Fibroblast of villous mesenchyme (primary cell): ENCODE measurements around the gene GON7. TPM values are rescaled to one million over a fixed set of nuclear protein-coding genes. Genes with fewer than 3 reads are reported as not detected.

Experiments used
- DNase-seq: peaks from one replicate; pipeline ENCODE4 v3.0.0-alpha.2; 2010; ENCODE audit warnings: low read depth
- H3K4me3 ChIP-seq: 2 replicates; pipeline ENCODE4 v1.5.1; 2011; ENCODE audit warnings: low read depth, mild to moderate bottlenecking, low read length
- CTCF ChIP-seq: IDR thresholded peaks from 2 replicates; pipeline ENCODE4 v1.5.1; 2012; ENCODE audit warnings: low read depth, mild to moderate bottlenecking, low read length; ENCODE audit not compliant: insufficient read depth
- total RNA-seq: library from RNA; depleted of rRNA; stranded (reverse); fragments of >200 nt; gene quantifications from 2 replicates; pipeline ENCODE4 v1.2.3, GENCODE V29; 2012

Gene GON7
- total RNA-seq, 1 donor = 11.7 TPM

- DNase-seq = no peak
- no peak for TF ChIP-seq CTCF
These were observed 53.7 kb downstream of the GON7 start for GRCh38 chr14:93153121-93153520.

More at GRCh38 chr14:93153121-93153520, 53.7 kb downstream of the GON7 start:
- H3K4me3 ChIP-seq = no peak overlapping the region

Other genes with a start within 250 kb of the GON7 start
- gene ITPK1, start 91.1 kb downstream of the GON7 start, total RNA-seq = 11.6 and 15.5 TPM in 2 replicates
- gene MOAP1, start 22.2 kb downstream of the GON7 start, total RNA-seq = 10.0 and 14.7 TPM in 2 replicates
- gene LYSET, start 21.7 kb downstream of the GON7 start, total RNA-seq = 6.0 and 6.1 TPM in 2 replicates
- gene UBR7, start 191 bp upstream of the GON7 start, total RNA-seq = 27.1 and 28.9 TPM in 2 replicates
- 29.0 and 35.4 TPM in 2 replicates for gene BTBD7, start 126.0 kb upstream of the GON7 start, total RNA-seq
- gene COX8C, start 140.1 kb upstream of the GON7 start, total RNA-seq = not detected in 2 replicates
- under 0.01 TPM in 2 replicates for gene UNC79, start 223.9 kb upstream of the GON7 start, total RNA-seq